ENCODE measurements around the gene JAZF1.

GRCh38 chr7:27944643-27945042 lies 236.0 kb downstream of the JAZF1 start:
- TF ChIP-seq CTCF (conservative IDR thresholded peaks at IDR 0.05 in 1 of 2, IDR thresholded peaks at IDR 0.05 in 1 of 2; ENCODE audit: extremely low read depth in 1 of 2, insufficient read depth in 1 of 2, low read depth in 1 of 2, low read length in 2 of 2) (no peak), EZH2 (IDR thresholded peaks at IDR 0.05; ENCODE audit: borderline replicate concordance, low read length) (no peak)

Data from mammary epithelial cell (primary cell).